Upper lobe of right lung (tissue), 1 donor: ENCODE results near the gene RNF150. TPM values are rescaled to one million over a fixed set of nuclear protein-coding genes. Genes with fewer than 3 reads are reported as not detected.

ENCODE experiments used
- ATAC-seq: fragments of 200-7000 bp; cut with Tn5 transposase; one replicate; pipeline ENCODE4 v1.9.1; 2020; ENCODE audit warnings: mild to moderate bottlenecking, moderate library complexity
- DNase-seq: peaks from one replicate; pipeline ENCODE4 v3.0.0-alpha.2; 2020
- H3K27ac ChIP-seq: fragments of 200-600 bp; one replicate; pipeline ENCODE4 v1.8.0; 2022
- H3K27me3 ChIP-seq: fragments of 200-600 bp; one replicate; pipeline ENCODE4 v1.8.0; 2022; ENCODE audit warnings: mild to moderate bottlenecking
- H3K36me3 ChIP-seq: fragments of 200-600 bp; one replicate; pipeline ENCODE4 v1.8.0; 2022
- H3K4me1 ChIP-seq: fragments of 200-600 bp; one replicate; pipeline ENCODE4 v1.8.0; 2022
- H3K4me3 ChIP-seq: fragments of 200-600 bp; one replicate; pipeline ENCODE4 v1.8.0; 2022; ENCODE audit warnings: mild to moderate bottlenecking
- H3K9me3 ChIP-seq: fragments of 200-600 bp; one replicate; pipeline ENCODE4 v1.8.0; 2022
- intact Hi-C: fragments of 100-400 bp; cut with DNase I; formaldehyde crosslinking; loops from one replicate; pipeline ENCODE4 v1.11.0; 2022
- long read RNA-seq: library from polyadenylated mRNA; unstranded; transcript quantifications from one replicate; pipeline ENCODE4 v2.0.0, GENCODE V29; 2021
- total RNA-seq: library from RNA; stranded (reverse); fragmentation: NEBNext Ultra II Directional; extraction: Animal tissue kit (Norgen Biotek cat#: 25700); gene quantifications from one replicate; pipeline ENCODE4 v1.2.1, GENCODE V29; 2021
- TF ChIP-seq, protein P1 (sequence below): fragments of 200-600 bp; IDR thresholded peaks from one replicate; pipeline ENCODE4 v1.8.0; 2022; ENCODE audit warnings: antibody characterized with exemption
- donor health status: DM: no; HTN: yes; CAD: no; lungs with severe emphysema.

The RNF150 gene
- 2.4 TPM for total RNA-seq
- long read RNA-seq, partial matches to known transcripts = 0 of 2 reads
- long read RNA-seq, other reads (novel, unspliced or antisense) = 2 of 2 reads

GRCh38 chr4:141133146-141133998, at the start of gene RNF150:
Gene RNF150, minus strand, starts transcription at chr4:141133469.
- H3K27me3 ChIP-seq = peaks cover 15% of the 10 kb centered on the region
- H3K4me1 ChIP-seq = peaks cover 7% of the 10 kb centered on the region
- H3K9me3 ChIP-seq = no peaks in the 10 kb centered on the region
- intact Hi-C loops = loop anchor here (5.0 kb wide), 1 partner anchor 271 kb away; no protein-coding TSS in a partner anchor
- TF ChIP-seq, protein P1, sequence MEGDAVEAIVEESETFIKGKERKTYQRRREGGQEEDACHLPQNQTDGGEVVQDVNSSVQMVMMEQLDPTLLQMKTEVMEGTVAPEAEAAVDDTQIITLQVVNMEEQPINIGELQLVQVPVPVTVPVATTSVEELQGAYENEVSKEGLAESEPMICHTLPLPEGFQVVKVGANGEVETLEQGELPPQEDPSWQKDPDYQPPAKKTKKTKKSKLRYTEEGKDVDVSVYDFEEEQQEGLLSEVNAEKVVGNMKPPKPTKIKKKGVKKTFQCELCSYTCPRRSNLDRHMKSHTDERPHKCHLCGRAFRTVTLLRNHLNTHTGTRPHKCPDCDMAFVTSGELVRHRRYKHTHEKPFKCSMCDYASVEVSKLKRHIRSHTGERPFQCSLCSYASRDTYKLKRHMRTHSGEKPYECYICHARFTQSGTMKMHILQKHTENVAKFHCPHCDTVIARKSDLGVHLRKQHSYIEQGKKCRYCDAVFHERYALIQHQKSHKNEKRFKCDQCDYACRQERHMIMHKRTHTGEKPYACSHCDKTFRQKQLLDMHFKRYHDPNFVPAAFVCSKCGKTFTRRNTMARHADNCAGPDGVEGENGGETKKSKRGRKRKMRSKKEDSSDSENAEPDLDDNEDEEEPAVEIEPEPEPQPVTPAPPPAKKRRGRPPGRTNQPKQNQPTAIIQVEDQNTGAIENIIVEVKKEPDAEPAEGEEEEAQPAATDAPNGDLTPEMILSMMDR = peak; percentile 57
- H3K4me3 ChIP-seq = peak within 1 kb of the TSS; percentile 67
- H3K36me3 ChIP-seq = no peaks in the 10 kb centered on the region
- DNase-seq = peak; percentile 81
- peak; percentile 89 for ATAC-seq
- H3K27ac ChIP-seq = no peak within 1 kb of the TSS

- no peak overlapping the region for H3K27ac ChIP-seq
- DNase-seq (no peak), ATAC-seq (no peak)
- no peaks in the 10 kb centered on the region for H3K36me3 ChIP-seq
- no peaks in the 10 kb centered on the region for H3K27me3 ChIP-seq
- no peak overlapping the region for H3K4me3 ChIP-seq
- intact Hi-C loops = no loop called here
- H3K4me1 ChIP-seq = no peaks in the 10 kb centered on the region
- TF ChIP-seq, protein P1 = no peak
- H3K9me3 ChIP-seq = no peaks in the 10 kb centered on the region
Observed at GRCh38 chr4:141180991-141181761, 47.9 kb upstream of the RNF150 start.

GRCh38 chr4:141179474-141180373, 46.5 kb upstream of the RNF150 start:
- TF ChIP-seq, protein P1 = no peak
- Histone ChIP-seq H3K27me3 (no peaks in the 10 kb centered on the region), H3K27ac (no peak overlapping the region), H3K36me3 (no peaks in the 10 kb centered on the region), H3K9me3 (no peaks in the 10 kb centered on the region), H3K4me3 (no peak overlapping the region), H3K4me1 (no peaks in the 10 kb centered on the region)
- intact Hi-C loops = no loop called here
- ATAC-seq (no peak), DNase-seq (no peak)

- intact Hi-C loops = no loop called here
- Histone ChIP-seq H3K4me3 (no peak overlapping the region), H3K36me3 (no peaks in the 10 kb centered on the region), H3K4me1 (no peaks in the 10 kb centered on the region), H3K27ac (no peak overlapping the region), H3K27me3 (no peaks in the 10 kb centered on the region), H3K9me3 (no peaks in the 10 kb centered on the region)
- DNase-seq (no peak), ATAC-seq (no peak)
- TF ChIP-seq, protein P1 = no peak
Observed at GRCh38 chr4:141177171-141177570, 43.9 kb upstream of the RNF150 start.

DNA sequence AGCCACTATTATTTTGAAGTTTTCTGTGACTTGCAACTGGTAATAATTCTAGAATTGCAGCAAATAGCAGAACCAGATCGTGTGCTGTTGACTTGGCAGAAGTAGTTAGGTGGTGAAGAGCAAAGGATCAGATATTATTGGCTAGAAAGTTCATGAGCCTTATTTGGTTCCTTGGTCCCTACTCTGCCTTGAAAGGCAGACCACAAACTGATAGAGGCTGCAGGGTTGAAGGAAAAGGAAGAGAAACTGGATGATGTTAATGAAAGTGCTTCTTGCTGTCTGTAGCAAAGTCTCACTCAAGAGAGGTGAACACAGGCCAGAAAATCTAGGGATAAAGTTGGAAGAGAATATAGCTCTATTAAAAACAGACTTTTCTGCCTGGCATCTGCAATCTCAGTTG, 41.2 kb upstream of the RNF150 start:
- DNase-seq = no peak
- no peak overlapping the region for H3K4me3 ChIP-seq
- TF ChIP-seq, protein P1 = no peak
- no peaks in the 10 kb centered on the region for H3K27me3 ChIP-seq
- H3K27ac ChIP-seq = no peak overlapping the region
- no peaks in the 10 kb centered on the region for H3K4me1 ChIP-seq
- H3K36me3 ChIP-seq = no peaks in the 10 kb centered on the region
- H3K9me3 ChIP-seq = no peaks in the 10 kb centered on the region
- intact Hi-C loops = no loop called here
- no peak for ATAC-seq
